Gastroesophageal sphincter (tissue), 4 donors: ENCODE data around the gene TREML2. TPM values are rescaled to one million over a fixed set of nuclear protein-coding genes. Genes with fewer than 3 reads are reported as not detected.
A peak's percentile ranks its signal among the peaks of the same experiment; 100 is the strongest.

Experiments
- ATAC-seq: fragments of 150-250 bp; one replicate; pipeline ENCODE4 v1.9.1; 2016; ENCODE audit warnings: mild to moderate bottlenecking, moderate library complexity
- H3K27ac ChIP-seq, 4 donors: fragments of 200-600 bp; sonication (generic) in 3 of 4; 1 replicate in 3 of 4; 2 replicates in 1 of 4; pipeline ENCODE4 v1.5.1; 2016 to 2019
- H3K27me3 ChIP-seq: fragments of 200-600 bp; sonication (generic); one replicate; pipeline ENCODE4 v1.5.1; 2019
- H3K36me3 ChIP-seq, 2 donors: fragments of 200-600 bp; sonication (generic); one replicate each; pipeline ENCODE4 v1.5.1; 2019; ENCODE audit warnings: control low read depth in 1 of 2
- H3K4me1 ChIP-seq, 3 donors: fragments of 200-600 bp; sonication (generic); 1 replicate in 2 of 3; 2 replicates in 1 of 3; pipeline ENCODE4 v1.5.1; 2016 to 2019; ENCODE audit warnings: control low read depth in 2 of 3
- H3K4me3 ChIP-seq, 2 donors: fragments of 200-600 bp; sonication (generic); one replicate each; pipeline ENCODE4 v1.5.1; 2019; ENCODE audit warnings: mild to moderate bottlenecking in 1 of 2, moderate library complexity in 1 of 2
- H3K9me3 ChIP-seq, 3 donors: fragments of 200-600 bp; sonication (generic); one replicate each; pipeline ENCODE4 v1.5.1; 2017 to 2019; ENCODE audit warnings: control low read depth in 2 of 3
- CTCF ChIP-seq, 4 experiments: fragments of 200-600 bp in 2 of 4; fragments of 450-650 bp in 2 of 4; sonication (generic) in 1 of 4; IDR thresholded peaks; one replicate each; pipeline ENCODE4 v1.5.1; 2017 to 2019; ENCODE audit warnings: antibody characterized with exemption in 4 of 4, mild to moderate bottlenecking in 2 of 4, moderate library complexity in 2 of 4
- EP300 ChIP-seq: sonication (generic); formaldehyde crosslinking; IDR thresholded peaks from one replicate; pipeline ENCODE4 v1.6.1; 2017; ENCODE audit warnings: antibody characterized with exemption, mild to moderate bottlenecking
- POLR2A ChIP-seq, 2 donors: fragments of 450-650 bp; IDR thresholded peaks; one replicate each; pipeline ENCODE4 v1.6.1; 2017; ENCODE audit warnings: antibody characterized with exemption in 2 of 2, mild to moderate bottlenecking in 2 of 2, moderate library complexity in 1 of 2
- POLR2AphosphoS5 ChIP-seq: sonication (generic); formaldehyde crosslinking; IDR thresholded peaks from one replicate; pipeline ENCODE4 v1.6.1; 2017; ENCODE audit warnings: antibody characterized with exemption
- WGBS, 2 donors: methylation state at CpG; one replicate each; pipeline ENCODE4 v1.1.5; 2018; ENCODE audit warnings: low coverage in 1 of 2; 5-methylcytosine and 5-hydroxymethylcytosine counted together
- total RNA-seq, 4 donors: library from RNA; depleted of rRNA; stranded (reverse); fragments of >200 nt; gene quantifications; one replicate each; pipeline ENCODE4 v1.1.0, GENCODE V29; 2016

The TREML2 gene
- total RNA-seq, 4 donors from 2014 or later: 0.27 TPM; not detected in 3

- Histone ChIP-seq H3K9me3 (no peaks in the 10 kb centered on the region), H3K4me1 (no peaks in the 10 kb centered on the region), H3K36me3 (no peaks in the 10 kb centered on the region), H3K27me3 (peaks cover 41% of the 10 kb centered on the region), H3K4me3 (no peak overlapping the region), H3K27ac (no peak overlapping the region)
- ATAC-seq: no peak
- TF ChIP-seq POLR2AphosphoS5 (no peak), POLR2A (IDR thresholded peaks at IDR 0.05) (no peak), CTCF (IDR thresholded peaks at IDR 0.05) (no peak), EP300 (no peak)
- WGBS, 2 donors: 69 to 79% methylated on average over 4 of the region's 4 CpGs
Observed at GRCh38 chr6:41164551-41165120, 36.3 kb downstream of the TREML2 start.

- Histone ChIP-seq H3K27me3 (peaks cover 42% of the 10 kb centered on the region), H3K4me1 (no peaks in the 10 kb centered on the region)
- WGBS, 2 donors: 100% methylated on average over 1 of the region's 1 CpG; no CpG with 5 or more reads in 1 of the 2 donors
Observed at GRCh38 chr6:41163419-41163717, 37.6 kb downstream of the TREML2 start.

GRCh38 chr6:41162687-41163418 lies 38.1 kb downstream of the TREML2 start, which contains the start of gene TREM2:
TREM2 (minus strand) TSS chr6:41163116; CDS start chr6:41163082, 34 bp downstream.
- no peaks in the 10 kb centered on the region for H3K36me3 ChIP-seq
- 89 to 92% methylated on average over 2 to 3 of the region's 10 CpGs for WGBS, 2 donors
- H3K9me3 ChIP-seq: no peaks in the 10 kb centered on the region
- TF ChIP-seq EP300: no peak
- no peak for TF ChIP-seq POLR2AphosphoS5
- no peak for TF ChIP-seq POLR2A (IDR thresholded peaks at IDR 0.05)
- TF ChIP-seq CTCF (IDR thresholded peaks at IDR 0.05): no peak
- H3K27ac ChIP-seq: no peak within 1 kb of the TSS
- peak; percentile 45 for ATAC-seq
- H3K4me3 ChIP-seq: no peak within 1 kb of the TSS
- peaks cover 42% of the 10 kb centered on the region for H3K27me3 ChIP-seq
- H3K4me1 ChIP-seq: no peaks in the 10 kb centered on the region

More at GRCh38 chr6:41163419-41163717, 37.6 kb downstream of the TREML2 start:
- TF ChIP-seq EP300 (no peak), CTCF (IDR thresholded peaks at IDR 0.05) (no peak), POLR2AphosphoS5 (no peak), POLR2A (IDR thresholded peaks at IDR 0.05) (no peak)
- Histone ChIP-seq H3K27ac (no peak overlapping the region), H3K9me3 (no peaks in the 10 kb centered on the region), H3K4me3 (no peak overlapping the region), H3K36me3 (no peaks in the 10 kb centered on the region)
- ATAC-seq: no peak

- 82 to 83% methylated on average over 7 to 11 of the region's 13 CpGs for WGBS, 2 donors
- H3K9me3 ChIP-seq: no peaks in the 10 kb centered on the region
- H3K36me3 ChIP-seq: no peaks in the 10 kb centered on the region
- H3K27me3 ChIP-seq: peaks cover 35% of the 10 kb centered on the region
- ATAC-seq: no peak
- no peak overlapping the region for H3K4me3 ChIP-seq
- H3K4me1 ChIP-seq: no peaks in the 10 kb centered on the region
- no peak overlapping the region for H3K27ac ChIP-seq
- no peak for TF ChIP-seq CTCF (IDR thresholded peaks at IDR 0.05)
- TF ChIP-seq POLR2AphosphoS5: no peak
- no peak for TF ChIP-seq EP300
- no peak for TF ChIP-seq POLR2A (IDR thresholded peaks at IDR 0.05)
Observed at GRCh38 chr6:41161851-41162552, 38.9 kb downstream of the TREML2 start.
